GM23338 (cell line): ENCODE results near the gene CDCP1. TPM values are rescaled to one million over a fixed set of nuclear protein-coding genes. Genes with fewer than 3 reads are reported as not detected.

Experiments used
- ATAC-seq: fragments of 200-7000 bp; cut with Tn5 transposase; 3 replicates; pipeline ENCODE4 v1.9.1; 2020
- DNase-seq: peaks from one replicate; pipeline ENCODE4 v3.0.0-alpha.2; 2015; ENCODE audit warnings: low spot score
- H2AFZ ChIP-seq: fragments of 200-600 bp; sonication (generic); 2 replicates; pipeline ENCODE4 v1.8.0; 2016; ENCODE audit warnings: antibody characterized with exemption, mild to moderate bottlenecking, moderate library complexity
- H3F3A ChIP-seq: fragments of 200-600 bp; sonication (generic); replicated peaks from 2 replicates; pipeline ENCODE4 v1.8.0; 2017; ENCODE audit warnings: antibody characterized with exemption, mixed run types, low read depth
- H3K27ac ChIP-seq: fragments of 200-600 bp; sonication (generic); 2 replicates; pipeline ENCODE4 v1.6.1; 2016; ENCODE audit warnings: low read depth
- H3K27me3 ChIP-seq: fragments of 200-600 bp; sonication (generic); 2 replicates; pipeline ENCODE4 v1.8.0; 2016; ENCODE audit warnings: mild to moderate bottlenecking, mixed run types, moderate library complexity; ENCODE audit not compliant: insufficient read depth
- H3K36me3 ChIP-seq: fragments of 200-600 bp; sonication (generic); 2 replicates; pipeline ENCODE4 v1.8.0; 2016; ENCODE audit warnings: mild to moderate bottlenecking; ENCODE audit not compliant: insufficient read depth
- H3K4me1 ChIP-seq: fragments of 200-600 bp; sonication (generic); 2 replicates; pipeline ENCODE4 v1.8.0; 2016; ENCODE audit warnings: mild to moderate bottlenecking, moderate library complexity; ENCODE audit not compliant: insufficient read depth
- H3K4me2 ChIP-seq: fragments of 200-600 bp; sonication (generic); 2 replicates; pipeline ENCODE4 v1.7.1; 2017; ENCODE audit warnings: mixed run types
- H3K4me3 ChIP-seq: fragments of 200-600 bp; sonication (generic); 2 replicates; pipeline ENCODE4 v1.6.1; 2016; ENCODE audit warnings: mixed run types
- H3K79me2 ChIP-seq: fragments of 200-600 bp; sonication (generic); replicated peaks from 2 replicates; pipeline ENCODE4 v1.8.0; 2017; ENCODE audit warnings: mild to moderate bottlenecking; ENCODE audit not compliant: insufficient read depth
- H3K9me2 ChIP-seq: fragments of 200-600 bp; sonication (generic); 2 replicates; pipeline ENCODE4 v1.8.0; 2017; ENCODE audit not compliant: insufficient read depth
- H4K20me1 ChIP-seq: fragments of 200-600 bp; sonication (generic); replicated peaks from 2 replicates; pipeline ENCODE4 v1.8.0; 2017; ENCODE audit warnings: mild to moderate bottlenecking; ENCODE audit not compliant: insufficient read depth
- H3K27ac Mint-ChIP-seq: 2 replicates; pipeline ENCODE4 v1.8.0; 2020; ENCODE audit warnings: inconsistent platforms, mild to moderate bottlenecking, moderate library complexity, mixed read lengths
- H3K27me3 Mint-ChIP-seq: 3 replicates; pipeline ENCODE4 v1.8.0; 2022; ENCODE audit warnings: low read depth, mild to moderate bottlenecking, moderate library complexity, mixed read lengths, inconsistent platforms; ENCODE audit not compliant: insufficient read depth, poor library complexity
- H3K36me3 Mint-ChIP-seq: 3 replicates; pipeline ENCODE4 v1.8.0; 2021; ENCODE audit warnings: low read depth, mild to moderate bottlenecking, inconsistent platforms, moderate library complexity, mixed read lengths
- H3K4me1 Mint-ChIP-seq: 3 replicates; pipeline ENCODE4 v1.8.0; 2020; ENCODE audit warnings: mild to moderate bottlenecking, inconsistent platforms, mixed read lengths
- H3K4me3 Mint-ChIP-seq: 3 replicates; pipeline ENCODE4 v1.8.0; 2021; ENCODE audit warnings: moderate library complexity, mild to moderate bottlenecking, inconsistent platforms, mixed read lengths
- H3K9me3 Mint-ChIP-seq: 3 replicates; pipeline ENCODE4 v1.8.0; 2020; ENCODE audit warnings: moderate library complexity, mild to moderate bottlenecking, inconsistent platforms, mixed read lengths
- CREB1 ChIP-seq: fragments of 250-450 bp; sonication (Bioruptor Pico); IDR thresholded peaks from 2 replicates; pipeline ENCODE4 v1.5.0; 2020; ENCODE audit warnings: low read depth, mild to moderate bottlenecking, moderate library complexity
- CTCF ChIP-seq, 2 experiments: fragments of 200-600 bp in 1 of 2; sonication (generic) in 1 of 2; conservative IDR thresholded peaks; 2 replicates each; pipeline versions ENCODE4 v1.5.1 to v1.6.1; 2016 to 2017; ENCODE audit warnings: antibody characterized with exemption in 2 of 2, low read depth in 2 of 2, mild to moderate bottlenecking in 2 of 2, moderate library complexity in 1 of 2
- ETS1 ChIP-seq: IDR thresholded peaks from 2 replicates; pipeline ENCODE4 v1.6.1; 2016; ENCODE audit warnings: antibody characterized with exemption
- EZH2 ChIP-seq: fragments of 200-600 bp; sonication (generic); IDR thresholded peaks from one replicate; pipeline ENCODE4 v1.8.0; 2017; ENCODE audit warnings: antibody characterized with exemption, mild to moderate bottlenecking, low read depth; ENCODE audit not compliant: unreplicated experiment
- EZH2phosphoT487 ChIP-seq: fragments of 200-600 bp; sonication (generic); IDR thresholded peaks from one replicate; pipeline ENCODE4 v1.8.1; 2018; ENCODE audit warnings: antibody characterized with exemption; ENCODE audit not compliant: unreplicated experiment
- NANOG ChIP-seq: IDR thresholded peaks from 2 replicates; pipeline ENCODE4 v1.6.1; 2016; ENCODE audit warnings: antibody characterized with exemption, borderline replicate concordance
- POLR2AphosphoS5 ChIP-seq: IDR thresholded peaks from 2 replicates; pipeline ENCODE4 v1.6.1; 2016; ENCODE audit warnings: antibody characterized with exemption, low read depth
- REST ChIP-seq: IDR thresholded peaks from one replicate; pipeline ENCODE4 v1.6.1; 2018; ENCODE audit warnings: antibody characterized with exemption; ENCODE audit not compliant: unreplicated experiment
- STAT1 ChIP-seq: IDR thresholded peaks from one replicate; pipeline ENCODE4 v1.6.1; 2016; ENCODE audit warnings: antibody characterized with exemption; ENCODE audit not compliant: unreplicated experiment
- ZNF114 ChIP-seq: fragments of 250-450 bp; sonication (Bioruptor Pico); IDR thresholded peaks from 2 replicates; pipeline ENCODE4 v1.5.0; 2020; ENCODE audit warnings: mild to moderate bottlenecking, moderate library complexity
- ZNF331 ChIP-seq: fragments of 250-450 bp; sonication (Bioruptor Pico); IDR thresholded peaks from 2 replicates; pipeline ENCODE4 v1.5.0; 2020; ENCODE audit warnings: low read depth, mild to moderate bottlenecking, moderate library complexity
- long read RNA-seq: library from polyadenylated mRNA; unstranded; transcript quantifications from one replicate; pipeline ENCODE4 v2.0.0, GENCODE V29; 2020; ENCODE audit not compliant: unreplicated experiment
- polyA plus RNA-seq: library from polyadenylated mRNA; unstranded; fragments of >200 nt; fragmentation: Nextera tagmentation; extraction: Ambion mirVana; gene quantifications from 2 replicates; pipeline ENCODE4 v1.2.1, GENCODE V29; 2016
- total RNA-seq: library from RNA; depleted of rRNA; stranded (reverse); fragments of >200 nt; shearing (Covaris generic); gene quantifications from 2 replicates; pipeline ENCODE4 v1.2.3, GENCODE V29; 2014; rRNA removed
- TF ChIP-seq, protein P1 (sequence below): fragments of 250-450 bp; sonication (Bioruptor Pico); IDR thresholded peaks from 2 replicates; pipeline ENCODE4 v1.5.0; 2020; ENCODE audit warnings: mild to moderate bottlenecking, moderate library complexity

CDCP1 gene
- total RNA-seq: 17.4 and 20.1 TPM in 2 replicates
- polyA plus RNA-seq: 7.7 and 8.4 TPM in 2 replicates
- long read RNA-seq, partial matches to known transcripts: 8 of 13 reads
- long read RNA-seq, other reads (novel, unspliced or antisense): 4 of 13 reads

- Histone ChIP-seq H3K4me3 (peak within 1 kb of the TSS; percentile 89), H3K27me3 (peaks cover 42% of the 10 kb centered on the region), H3K36me3 (no peaks in the 10 kb centered on the region), H3K4me1 (peaks cover 21% of the 10 kb centered on the region), H3K4me2 (peak within 1 kb of the TSS; percentile 92), H3F3A (no peaks in the 10 kb centered on the region), H4K20me1 (peaks cover 12% of the 10 kb centered on the region), H2AFZ (peak within 1 kb of the TSS; percentile 100), H3K79me2 (peaks cover 43% of the 10 kb centered on the region), H3K9me2 (peaks cover 9% of the 10 kb centered on the region), H3K27ac (no peak within 1 kb of the TSS)
- Mint-ChIP-seq H3K4me1 (peaks cover 22% of the 10 kb centered on the region), H3K27me3 (peaks cover 27% of the 10 kb centered on the region), H3K36me3 (no peaks in the 10 kb centered on the region; the same call in 2 of the 3 replicates), H3K27ac (no peak within 1 kb of the TSS), H3K9me3 (no peaks in the 10 kb centered on the region; the same call in 2 of the 3 replicates), H3K4me3 (peak within 1 kb of the TSS; percentile 88)
- no peak for TF ChIP-seq ZNF114 (CRISPR knock-in tag)
- TF ChIP-seq EZH2phosphoT487: no peak
- peak; percentile 41 for TF ChIP-seq EZH2
- TF ChIP-seq CTCF (conservative IDR thresholded peaks at IDR 0.05; ENCODE audit: low read depth in 2 of 2): no peak
- TF ChIP-seq REST: no peak
- no peak for TF ChIP-seq STAT1
- 0 out of 2 replicates have a peak, but pooled peaks have one; percentile 35 for TF ChIP-seq CREB1
- TF ChIP-seq ETS1: peak; percentile 38; the same call in 1 of the 2 replicates
- TF ChIP-seq, protein P1, sequence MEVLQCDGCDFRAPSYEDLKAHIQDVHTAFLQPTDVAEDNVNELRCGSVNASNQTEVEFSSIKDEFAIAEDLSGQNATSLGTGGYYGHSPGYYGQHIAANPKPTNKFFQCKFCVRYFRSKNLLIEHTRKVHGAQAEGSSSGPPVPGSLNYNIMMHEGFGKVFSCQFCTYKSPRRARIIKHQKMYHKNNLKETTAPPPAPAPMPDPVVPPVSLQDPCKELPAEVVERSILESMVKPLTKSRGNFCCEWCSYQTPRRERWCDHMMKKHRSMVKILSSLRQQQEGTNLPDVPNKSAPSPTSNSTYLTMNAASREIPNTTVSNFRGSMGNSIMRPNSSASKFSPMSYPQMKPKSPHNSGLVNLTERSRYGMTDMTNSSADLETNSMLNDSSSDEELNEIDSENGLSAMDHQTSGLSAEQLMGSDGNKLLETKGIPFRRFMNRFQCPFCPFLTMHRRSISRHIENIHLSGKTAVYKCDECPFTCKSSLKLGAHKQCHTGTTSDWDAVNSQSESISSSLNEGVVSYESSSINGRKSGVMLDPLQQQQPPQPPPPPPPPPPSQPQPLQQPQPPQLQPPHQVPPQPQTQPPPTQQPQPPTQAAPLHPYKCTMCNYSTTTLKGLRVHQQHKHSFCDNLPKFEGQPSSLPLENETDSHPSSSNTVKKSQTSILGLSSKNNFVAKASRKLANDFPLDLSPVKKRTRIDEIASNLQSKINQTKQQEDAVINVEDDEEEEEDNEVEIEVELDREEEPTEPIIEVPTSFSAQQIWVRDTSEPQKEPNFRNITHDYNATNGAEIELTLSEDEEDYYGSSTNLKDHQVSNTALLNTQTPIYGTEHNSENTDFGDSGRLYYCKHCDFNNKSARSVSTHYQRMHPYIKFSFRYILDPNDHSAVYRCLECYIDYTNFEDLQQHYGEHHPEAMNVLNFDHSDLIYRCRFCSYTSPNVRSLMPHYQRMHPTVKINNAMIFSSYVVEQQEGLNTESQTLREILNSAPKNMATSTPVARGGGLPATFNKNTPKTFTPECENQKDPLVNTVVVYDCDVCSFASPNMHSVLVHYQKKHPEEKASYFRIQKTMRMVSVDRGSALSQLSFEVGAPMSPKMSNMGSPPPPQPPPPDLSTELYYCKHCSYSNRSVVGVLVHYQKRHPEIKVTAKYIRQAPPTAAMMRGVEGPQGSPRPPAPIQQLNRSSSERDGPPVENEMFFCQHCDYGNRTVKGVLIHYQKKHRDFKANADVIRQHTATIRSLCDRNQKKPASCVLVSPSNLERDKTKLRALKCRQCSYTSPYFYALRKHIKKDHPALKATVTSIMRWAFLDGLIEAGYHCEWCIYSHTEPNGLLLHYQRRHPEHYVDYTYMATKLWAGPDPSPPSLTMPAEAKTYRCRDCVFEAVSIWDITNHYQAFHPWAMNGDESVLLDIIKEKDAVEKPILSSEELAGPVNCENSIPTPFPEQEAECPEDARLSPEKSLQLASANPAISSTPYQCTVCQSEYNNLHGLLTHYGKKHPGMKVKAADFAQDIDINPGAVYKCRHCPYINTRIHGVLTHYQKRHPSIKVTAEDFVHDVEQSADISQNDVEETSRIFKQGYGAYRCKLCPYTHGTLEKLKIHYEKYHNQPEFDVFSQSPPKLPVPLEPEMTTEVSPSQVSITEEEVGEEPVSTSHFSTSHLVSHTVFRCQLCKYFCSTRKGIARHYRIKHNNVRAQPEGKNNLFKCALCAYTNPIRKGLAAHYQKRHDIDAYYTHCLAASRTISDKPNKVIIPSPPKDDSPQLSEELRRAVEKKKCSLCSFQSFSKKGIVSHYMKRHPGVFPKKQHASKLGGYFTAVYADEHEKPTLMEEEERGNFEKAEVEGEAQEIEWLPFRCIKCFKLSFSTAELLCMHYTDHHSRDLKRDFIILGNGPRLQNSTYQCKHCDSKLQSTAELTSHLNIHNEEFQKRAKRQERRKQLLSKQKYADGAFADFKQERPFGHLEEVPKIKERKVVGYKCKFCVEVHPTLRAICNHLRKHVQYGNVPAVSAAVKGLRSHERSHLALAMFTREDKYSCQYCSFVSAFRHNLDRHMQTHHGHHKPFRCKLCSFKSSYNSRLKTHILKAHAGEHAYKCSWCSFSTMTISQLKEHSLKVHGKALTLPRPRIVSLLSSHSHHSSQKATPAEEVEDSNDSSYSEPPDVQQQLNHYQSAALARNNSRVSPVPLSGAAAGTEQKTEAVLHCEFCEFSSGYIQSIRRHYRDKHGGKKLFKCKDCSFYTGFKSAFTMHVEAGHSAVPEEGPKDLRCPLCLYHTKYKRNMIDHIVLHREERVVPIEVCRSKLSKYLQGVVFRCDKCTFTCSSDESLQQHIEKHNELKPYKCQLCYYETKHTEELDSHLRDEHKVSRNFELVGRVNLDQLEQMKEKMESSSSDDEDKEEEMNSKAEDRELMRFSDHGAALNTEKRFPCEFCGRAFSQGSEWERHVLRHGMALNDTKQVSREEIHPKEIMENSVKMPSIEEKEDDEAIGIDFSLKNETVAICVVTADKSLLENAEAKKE (CRISPR knock-in tag): no peak
- peak; percentile 83 for TF ChIP-seq POLR2AphosphoS5
- no peak for TF ChIP-seq NANOG
- no peak for TF ChIP-seq ZNF331 (CRISPR knock-in tag)
- DNase-seq: peak; percentile 83
- ATAC-seq: peak; percentile 95
Observed at GRCh38 chr3:45145681-45146614, at the start of gene CDCP1. Gene CDCP1 (minus strand): TSS chr3:45146378. CDS start chr3:45146287, 91 bp downstream.
